ENCODE measurements around the gene GRK4.

Gene GRK4

DNA sequence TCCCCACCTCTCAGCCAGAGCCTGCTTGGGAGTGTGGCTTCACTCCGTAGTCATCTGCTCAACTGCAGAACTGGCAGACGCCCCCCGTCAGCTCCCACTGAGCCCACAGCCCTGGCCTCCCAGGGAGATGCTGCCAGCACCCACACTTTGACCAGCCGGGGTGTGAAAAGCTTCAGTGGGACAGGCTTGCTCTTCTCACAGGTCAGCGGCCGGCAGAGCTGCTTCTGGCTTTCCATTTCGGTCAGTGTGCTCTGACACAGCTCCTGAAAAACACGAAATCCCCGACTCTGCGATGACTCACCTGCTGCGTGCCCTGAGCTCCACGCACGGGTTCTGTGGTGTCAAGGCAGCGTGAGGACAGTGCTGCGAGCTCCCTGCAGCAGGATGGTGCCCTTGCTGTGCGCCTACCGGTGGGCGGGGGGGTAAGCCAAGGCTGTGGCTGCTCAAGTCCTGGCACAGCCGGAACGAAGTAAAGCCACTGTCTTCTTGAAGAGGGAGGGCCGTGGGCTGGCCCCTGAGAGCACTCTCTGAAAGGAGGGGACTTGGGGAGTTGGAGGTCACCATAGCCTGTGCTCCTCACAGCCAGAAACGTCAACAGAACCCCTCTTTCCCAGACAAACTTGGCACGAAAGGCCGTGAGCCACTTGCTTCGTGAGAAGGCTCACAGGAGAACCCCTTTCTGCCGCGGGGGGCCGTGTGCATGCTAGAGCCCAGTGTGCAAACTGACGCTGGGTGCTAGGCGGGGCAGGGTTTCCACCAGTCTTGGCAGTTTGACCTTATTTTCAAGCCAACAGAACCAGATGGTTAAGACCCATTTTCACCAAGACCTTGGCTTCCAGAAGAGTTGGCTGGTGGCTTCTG lies 23.8 kb upstream of the GRK4 start:
- Histone ChIP-seq H3K27me3 (ENCODE audit: control insufficient read depth in 3 of 3, insufficient read depth in 3 of 3, low read depth in 1 of 3, low read length in 3 of 3) (no peaks in the 10 kb centered on the region), H4K91ac (ENCODE audit: low read depth, low read length, poor library complexity) (no peak overlapping the region), H3K27ac (replicated peaks; ENCODE audit: low read length) (no peak overlapping the region), H3K36me3 (replicated peaks in 1 of 2; ENCODE audit: control insufficient read depth in 2 of 2, insufficient read depth in 2 of 2, low read length in 2 of 2) (peaks cover 63 to 83% of the 10 kb centered on the region in 2 donors), H2AK5ac (ENCODE audit: low read depth, low read length) (no peak overlapping the region), H2BK15ac (ENCODE audit: low read length) (no peak overlapping the region), H2BK12ac (ENCODE audit: low read length) (no peak overlapping the region), H4K8ac (ENCODE audit: low read depth, low read length) (no peak overlapping the region), H3K79me1 (ENCODE audit: low read depth, low read length) (peaks cover 15% of the 10 kb centered on the region), H3K18ac (ENCODE audit: low read length) (no peak overlapping the region), H2BK5ac (ENCODE audit: low read length) (no peak overlapping the region), H3K14ac (ENCODE audit: low read length) (no peak overlapping the region), H3K9ac (ENCODE audit: low read depth, low read length, poor library complexity) (no peak overlapping the region), H3K9me3 (replicated peaks in 1 of 2; ENCODE audit: control insufficient read depth in 2 of 2, insufficient read depth in 1 of 2, low read depth in 1 of 2, low read length in 2 of 2) (no peaks in the 10 kb centered on the region), H3K4me2 (ENCODE audit: insufficient read depth, low read length, poor library complexity, severe bottlenecking) (no peak overlapping the region), H3K4ac (ENCODE audit: low read length) (no peak overlapping the region), H3K4me3 (ENCODE audit: low read length in 2 of 2) (no peak overlapping the region), H3K23ac (ENCODE audit: low read depth, low read length, poor library complexity) (peak overlapping the region; percentile 94), H2BK120ac (ENCODE audit: low read depth, low read length) (no peak overlapping the region), H3K4me1 (ENCODE audit: control insufficient read depth in 2 of 2, insufficient read depth in 1 of 2, low read depth in 1 of 2, low read length in 2 of 2) (peaks cover 3 to 5% of the 10 kb centered on the region in 2 donors), H2AFZ (ENCODE audit: low read length) (no peak overlapping the region)
- no peak for DNase-seq (ENCODE audit: low spot score)
- WGBS, 2 donors (ENCODE audit: extremely low coverage in 2 of 2, insufficient read length in 2 of 2, insufficient replicate concordance in 1 of 2) = no CpG with 5 or more reads among the region's 30 CpGs

GRCh38 chr4:2940267-2941137 lies 22.9 kb upstream of the GRK4 start:
- Histone ChIP-seq H2BK15ac (ENCODE audit: low read length) (no peak overlapping the region), H4K8ac (ENCODE audit: low read depth, low read length) (no peak overlapping the region), H4K91ac (ENCODE audit: low read depth, low read length, poor library complexity) (no peak overlapping the region), H3K27me3 (ENCODE audit: control insufficient read depth in 3 of 3, insufficient read depth in 3 of 3, low read depth in 1 of 3, low read length in 3 of 3) (no peaks in the 10 kb centered on the region), H3K4me2 (ENCODE audit: insufficient read depth, low read length, poor library complexity, severe bottlenecking) (no peak overlapping the region), H2BK5ac (ENCODE audit: low read length) (no peak overlapping the region), H3K18ac (ENCODE audit: low read length) (peak overlapping the region; percentile 9), H2AFZ (ENCODE audit: low read length) (no peak overlapping the region), H3K27ac (replicated peaks; ENCODE audit: low read length) (no peak overlapping the region), H3K79me1 (ENCODE audit: low read depth, low read length) (peaks cover 9% of the 10 kb centered on the region), H3K9me3 (replicated peaks in 1 of 2; ENCODE audit: control insufficient read depth in 2 of 2, insufficient read depth in 1 of 2, low read depth in 1 of 2, low read length in 2 of 2) (no peaks in the 10 kb centered on the region), H3K4ac (ENCODE audit: low read length) (no peak overlapping the region), H3K36me3 (replicated peaks in 1 of 2; ENCODE audit: control insufficient read depth in 2 of 2, insufficient read depth in 2 of 2, low read length in 2 of 2) (peaks cover 71 to 92% of the 10 kb centered on the region in 2 donors), H2BK120ac (ENCODE audit: low read depth, low read length) (no peak overlapping the region), H3K4me1 (ENCODE audit: control insufficient read depth in 2 of 2, insufficient read depth in 1 of 2, low read depth in 1 of 2, low read length in 2 of 2) (peaks cover 1 to 3% of the 10 kb centered on the region in 2 donors), H2BK12ac (ENCODE audit: low read length) (no peak overlapping the region), H3K4me3 (ENCODE audit: low read length in 2 of 2) (no peak overlapping the region), H2AK5ac (ENCODE audit: low read depth, low read length) (no peak overlapping the region), H3K9ac (ENCODE audit: low read depth, low read length, poor library complexity) (peak overlapping the region; percentile 12), H3K14ac (ENCODE audit: low read length) (no peak overlapping the region), H3K23ac (ENCODE audit: low read depth, low read length, poor library complexity) (peak overlapping the region; percentile 87)
- no peak for DNase-seq (ENCODE audit: low spot score)
- whole genome bisulfite sequencing, 2 donors (ENCODE audit: extremely low coverage in 2 of 2, insufficient read length in 2 of 2, insufficient replicate concordance in 1 of 2) = no CpG with 5 or more reads among the region's 29 CpGs

DNA sequence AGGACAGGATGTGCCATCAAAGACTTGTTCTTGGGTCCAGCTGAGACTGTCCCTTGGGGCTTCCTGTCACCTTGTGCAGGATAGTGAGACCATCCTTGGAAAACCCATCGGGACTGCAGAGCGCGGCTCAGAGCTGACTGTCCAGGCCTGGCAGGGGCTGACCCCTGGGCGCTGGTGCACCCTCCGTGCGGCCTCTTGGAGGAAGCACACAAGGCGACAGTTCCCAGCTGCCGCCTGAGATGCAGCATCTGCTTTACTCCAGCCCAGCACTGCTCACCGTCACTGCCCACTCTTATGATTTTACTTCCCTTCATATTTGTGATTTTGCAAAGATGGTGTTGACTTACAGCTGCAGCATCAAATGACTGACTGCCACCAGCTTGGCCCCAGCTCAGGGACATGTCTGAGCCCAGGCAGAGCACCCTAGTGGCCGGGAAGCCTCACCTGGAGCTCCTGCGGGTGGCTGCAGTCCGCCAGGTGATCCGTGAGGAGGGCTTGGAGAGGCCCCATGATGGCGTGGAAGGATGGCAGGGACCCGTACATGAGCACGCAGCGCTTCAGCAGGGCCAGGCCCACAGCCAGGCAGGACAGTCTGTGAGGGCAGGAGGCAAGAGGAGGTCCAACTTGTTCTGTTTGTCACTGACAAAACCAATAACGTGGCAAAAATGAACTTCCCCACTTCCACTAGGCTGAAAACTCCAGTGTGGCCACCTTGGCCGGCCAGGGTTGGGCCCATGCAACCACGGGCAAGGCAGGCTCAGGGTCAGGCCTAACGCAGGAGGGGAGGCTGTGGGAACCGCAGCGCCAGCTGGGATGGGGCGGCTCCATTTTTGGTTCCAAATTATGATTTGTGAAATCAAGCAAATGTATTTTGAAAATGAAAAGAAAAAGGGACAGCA lies 22.0 kb upstream of the GRK4 start:
- no CpG with 5 or more reads among the region's 24 CpGs for WGBS, 2 donors (ENCODE audit: extremely low coverage in 2 of 2, insufficient read length in 2 of 2, insufficient replicate concordance in 1 of 2)
- Histone ChIP-seq H3K14ac (ENCODE audit: low read length) (no peak overlapping the region), H3K27ac (replicated peaks; ENCODE audit: low read length) (no peak overlapping the region), H3K9me3 (replicated peaks in 1 of 2; ENCODE audit: control insufficient read depth in 2 of 2, insufficient read depth in 1 of 2, low read depth in 1 of 2, low read length in 2 of 2) (no peaks in the 10 kb centered on the region), H4K8ac (ENCODE audit: low read depth, low read length) (no peak overlapping the region), H2BK5ac (ENCODE audit: low read length) (no peak overlapping the region), H2BK12ac (ENCODE audit: low read length) (no peak overlapping the region), H2BK120ac (ENCODE audit: low read depth, low read length) (no peak overlapping the region), H3K4ac (ENCODE audit: low read length) (no peak overlapping the region), H3K27me3 (ENCODE audit: control insufficient read depth in 3 of 3, insufficient read depth in 3 of 3, low read depth in 1 of 3, low read length in 3 of 3) (no peaks in the 10 kb centered on the region), H3K79me1 (ENCODE audit: low read depth, low read length) (peaks cover 8% of the 10 kb centered on the region), H4K91ac (ENCODE audit: low read depth, low read length, poor library complexity) (no peak overlapping the region), H3K4me1 (ENCODE audit: control insufficient read depth in 2 of 2, insufficient read depth in 1 of 2, low read depth in 1 of 2, low read length in 2 of 2) (no peaks in the 10 kb centered on the region), H2AK5ac (ENCODE audit: low read depth, low read length) (no peak overlapping the region), H3K36me3 (replicated peaks in 1 of 2; ENCODE audit: control insufficient read depth in 2 of 2, insufficient read depth in 2 of 2, low read length in 2 of 2) (peaks cover 77 to 96% of the 10 kb centered on the region in 2 donors), H3K9ac (ENCODE audit: low read depth, low read length, poor library complexity) (peak overlapping the region; percentile 50), H3K4me2 (ENCODE audit: insufficient read depth, low read length, poor library complexity, severe bottlenecking) (no peak overlapping the region), H3K18ac (ENCODE audit: low read length) (no peak overlapping the region), H2AFZ (ENCODE audit: low read length) (no peak overlapping the region), H3K4me3 (ENCODE audit: low read length in 2 of 2) (no peak overlapping the region), H3K23ac (ENCODE audit: low read depth, low read length, poor library complexity) (no peak overlapping the region), H2BK15ac (ENCODE audit: low read length) (no peak overlapping the region)
- no peak for DNase-seq (ENCODE audit: low spot score)
